ENCODE results near the gene YWHAG. TPM values are rescaled to one million over a fixed set of nuclear protein-coding genes. Genes with fewer than 3 reads are reported as not detected.

Gene YWHAG
- total and polyA plus RNA-seq, 9 of the 15 experiments (the other 6 are each of a cell fraction or from before 2014, with no cell fraction given): 30.4 to 246 (median 94.5) TPM

DNA sequence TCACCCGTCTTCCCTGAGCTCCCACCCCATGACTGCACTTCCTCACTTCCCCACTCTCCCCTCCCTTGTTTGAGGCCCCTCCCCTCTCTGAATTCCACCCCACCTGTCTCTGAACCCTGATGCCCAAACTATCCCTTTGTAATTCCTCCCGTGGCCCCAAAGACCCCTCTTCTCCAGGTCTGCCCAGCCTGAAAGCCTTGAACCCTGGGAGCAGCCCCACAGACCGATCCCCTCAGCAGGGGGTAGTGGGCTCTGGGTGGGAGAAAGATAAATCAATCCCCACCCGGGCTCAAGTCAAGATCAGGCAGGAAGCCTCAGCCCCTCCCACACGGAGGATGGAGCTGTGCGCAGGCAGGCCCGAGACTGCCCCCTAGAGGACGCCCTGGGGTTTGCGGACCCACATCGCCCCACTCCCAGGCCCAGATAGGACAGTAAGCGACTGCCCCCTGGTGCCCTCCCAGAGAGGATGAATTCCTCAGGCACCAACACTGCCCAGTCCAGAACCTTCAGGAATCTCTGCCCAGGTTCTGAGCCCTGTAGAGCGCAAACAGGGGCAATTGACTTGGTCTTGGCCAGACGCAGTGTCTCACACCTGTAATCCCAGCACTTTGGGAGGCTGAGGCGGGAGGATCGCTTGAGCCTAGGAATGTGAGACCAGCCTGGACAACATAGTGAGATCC lies 44.6 kb downstream of the YWHAG start (continued):
- TF ChIP-seq MED1 (CRISPR knock-in tag; IDR thresholded peaks at IDR 0.05; ENCODE audit: borderline replicate concordance) (no peak), NFE2 (IDR thresholded peaks at IDR 0.05; ENCODE audit: low read depth) (peak; percentile 26; the same call in 1 of the 2 replicates), XRCC5 (IDR thresholded peaks at IDR 0.05; ENCODE audit: low read depth, low read length) (peak; percentile 99), ZNF121 (CRISPR knock-in tag; conservative IDR thresholded peaks at IDR 0.05) (peak; percentile 100), SIN3B (IDR thresholded peaks at IDR 0.05; ENCODE audit: low read depth) (0 out of 2 replicates have a peak, but pooled peaks have one; percentile 24), MCM2 (IDR thresholded peaks at IDR 0.05; ENCODE audit: low read depth) (no peak), ZNF239 (CRISPR knock-in tag; IDR thresholded peaks at IDR 0.05) (peak; percentile 42; the same call in 1 of the 2 replicates), MCM7 (IDR thresholded peaks at IDR 0.05) (no peak), ZNF561 (CRISPR knock-in tag; conservative IDR thresholded peaks at IDR 0.05) (no peak), DMBX1 (CRISPR knock-in tag; IDR thresholded peaks at IDR 0.05; ENCODE audit: borderline replicate concordance) (no peak), SMARCA4 (IDR thresholded peaks at IDR 0.05) (no peak), TCFL5 (CRISPR knock-in tag; conservative IDR thresholded peaks at IDR 0.05) (no peak), RBM15 (IDR thresholded peaks at IDR 0.05; ENCODE audit: insufficient read depth, low read length) (no peak), FOXA1 (IDR thresholded peaks at IDR 0.05; ENCODE audit: borderline replicate concordance) (no peak), RNF2 (IDR thresholded peaks at IDR 0.05) (no peak), RBBP5 (IDR thresholded peaks at IDR 0.05; ENCODE audit: borderline replicate concordance, insufficient read depth, low read length, poor library complexity, severe bottlenecking) (no peak), KDM2B (CRISPR knock-in tag; IDR thresholded peaks at IDR 0.05) (no peak), CHD1 (IDR thresholded peaks at IDR 0.05; ENCODE audit: low read length) (no peak), STAT5A (IDR thresholded peaks at IDR 0.05; ENCODE audit: borderline replicate concordance, low read length) (peak; percentile 23; the same call in 1 of the 2 replicates), ZNF384 (IDR thresholded peaks at IDR 0.05; ENCODE audit: low read depth, low read length) (peak; percentile 82), SAFB (IDR thresholded peaks at IDR 0.05; ENCODE audit: borderline replicate concordance, low read depth, low read length) (no peak), ZNF551 (CRISPR knock-in tag; IDR thresholded peaks at IDR 0.05) (no peak)
- TF ChIP-seq, protein P1, sequence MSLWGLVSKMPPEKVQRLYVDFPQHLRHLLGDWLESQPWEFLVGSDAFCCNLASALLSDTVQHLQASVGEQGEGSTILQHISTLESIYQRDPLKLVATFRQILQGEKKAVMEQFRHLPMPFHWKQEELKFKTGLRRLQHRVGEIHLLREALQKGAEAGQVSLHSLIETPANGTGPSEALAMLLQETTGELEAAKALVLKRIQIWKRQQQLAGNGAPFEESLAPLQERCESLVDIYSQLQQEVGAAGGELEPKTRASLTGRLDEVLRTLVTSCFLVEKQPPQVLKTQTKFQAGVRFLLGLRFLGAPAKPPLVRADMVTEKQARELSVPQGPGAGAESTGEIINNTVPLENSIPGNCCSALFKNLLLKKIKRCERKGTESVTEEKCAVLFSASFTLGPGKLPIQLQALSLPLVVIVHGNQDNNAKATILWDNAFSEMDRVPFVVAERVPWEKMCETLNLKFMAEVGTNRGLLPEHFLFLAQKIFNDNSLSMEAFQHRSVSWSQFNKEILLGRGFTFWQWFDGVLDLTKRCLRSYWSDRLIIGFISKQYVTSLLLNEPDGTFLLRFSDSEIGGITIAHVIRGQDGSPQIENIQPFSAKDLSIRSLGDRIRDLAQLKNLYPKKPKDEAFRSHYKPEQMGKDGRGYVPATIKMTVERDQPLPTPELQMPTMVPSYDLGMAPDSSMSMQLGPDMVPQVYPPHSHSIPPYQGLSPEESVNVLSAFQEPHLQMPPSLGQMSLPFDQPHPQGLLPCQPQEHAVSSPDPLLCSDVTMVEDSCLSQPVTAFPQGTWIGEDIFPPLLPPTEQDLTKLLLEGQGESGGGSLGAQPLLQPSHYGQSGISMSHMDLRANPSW (CRISPR knock-in tag; IDR thresholded peaks at IDR 0.05): peak; percentile 97; the same call in 1 of the 2 replicates
- TF ChIP-seq, protein P2, sequence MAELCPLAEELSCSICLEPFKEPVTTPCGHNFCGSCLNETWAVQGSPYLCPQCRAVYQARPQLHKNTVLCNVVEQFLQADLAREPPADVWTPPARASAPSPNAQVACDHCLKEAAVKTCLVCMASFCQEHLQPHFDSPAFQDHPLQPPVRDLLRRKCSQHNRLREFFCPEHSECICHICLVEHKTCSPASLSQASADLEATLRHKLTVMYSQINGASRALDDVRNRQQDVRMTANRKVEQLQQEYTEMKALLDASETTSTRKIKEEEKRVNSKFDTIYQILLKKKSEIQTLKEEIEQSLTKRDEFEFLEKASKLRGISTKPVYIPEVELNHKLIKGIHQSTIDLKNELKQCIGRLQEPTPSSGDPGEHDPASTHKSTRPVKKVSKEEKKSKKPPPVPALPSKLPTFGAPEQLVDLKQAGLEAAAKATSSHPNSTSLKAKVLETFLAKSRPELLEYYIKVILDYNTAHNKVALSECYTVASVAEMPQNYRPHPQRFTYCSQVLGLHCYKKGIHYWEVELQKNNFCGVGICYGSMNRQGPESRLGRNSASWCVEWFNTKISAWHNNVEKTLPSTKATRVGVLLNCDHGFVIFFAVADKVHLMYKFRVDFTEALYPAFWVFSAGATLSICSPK (IDR thresholded peaks at IDR 0.05; ENCODE audit: borderline replicate concordance): no peak
- TF ChIP-seq, protein P3, sequence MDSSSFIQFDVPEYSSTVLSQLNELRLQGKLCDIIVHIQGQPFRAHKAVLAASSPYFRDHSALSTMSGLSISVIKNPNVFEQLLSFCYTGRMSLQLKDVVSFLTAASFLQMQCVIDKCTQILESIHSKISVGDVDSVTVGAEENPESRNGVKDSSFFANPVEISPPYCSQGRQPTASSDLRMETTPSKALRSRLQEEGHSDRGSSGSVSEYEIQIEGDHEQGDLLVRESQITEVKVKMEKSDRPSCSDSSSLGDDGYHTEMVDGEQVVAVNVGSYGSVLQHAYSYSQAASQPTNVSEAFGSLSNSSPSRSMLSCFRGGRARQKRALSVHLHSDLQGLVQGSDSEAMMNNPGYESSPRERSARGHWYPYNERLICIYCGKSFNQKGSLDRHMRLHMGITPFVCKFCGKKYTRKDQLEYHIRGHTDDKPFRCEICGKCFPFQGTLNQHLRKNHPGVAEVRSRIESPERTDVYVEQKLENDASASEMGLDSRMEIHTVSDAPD (CRISPR knock-in tag; IDR thresholded peaks at IDR 0.05): no peak
